Measurements from ENCODE around the gene JADE3. TPM values are rescaled to one million over a fixed set of nuclear protein-coding genes. Genes with fewer than 3 reads are reported as not detected.

The JADE3 gene
- total and polyA plus RNA-seq, 8 donors = 2.7 to 11.9 (median 9.1) TPM

DNA sequence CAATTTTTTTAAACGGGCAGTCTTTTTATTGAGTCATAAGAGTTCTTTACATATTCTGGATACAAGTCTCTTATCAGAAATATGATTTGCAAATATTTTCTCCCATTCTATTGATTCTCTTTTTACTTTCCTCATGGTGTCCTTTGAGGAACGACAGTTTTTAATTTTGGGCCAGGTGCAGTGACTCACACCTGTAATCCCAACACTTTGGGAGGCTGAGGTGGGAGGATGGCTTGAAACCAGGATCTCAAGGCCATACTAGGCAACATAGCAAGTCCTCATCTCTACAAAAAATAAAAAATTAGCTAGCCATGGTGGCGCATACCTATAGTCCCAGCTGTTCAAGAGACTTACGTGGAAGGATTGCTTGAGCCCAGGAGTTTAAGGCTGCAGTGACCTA, 99.9 kb downstream of the JADE3 start:
- Histone ChIP-seq H3K4me1 (no peaks in the 10 kb centered on the region), H3K36me3 (no peaks in the 10 kb centered on the region), H3K27ac (no peak overlapping the region), H3K9me3 (no peaks in the 10 kb centered on the region), H3K27me3 (no peaks in the 10 kb centered on the region), H3K4me3 (no peak overlapping the region)
- ATAC-seq (no peak), DNase-seq (no peak), FAIRE-seq (no peak)
- intact Hi-C loops (cut with DNase I) = no loop called here
- TF ChIP-seq, protein P1, sequence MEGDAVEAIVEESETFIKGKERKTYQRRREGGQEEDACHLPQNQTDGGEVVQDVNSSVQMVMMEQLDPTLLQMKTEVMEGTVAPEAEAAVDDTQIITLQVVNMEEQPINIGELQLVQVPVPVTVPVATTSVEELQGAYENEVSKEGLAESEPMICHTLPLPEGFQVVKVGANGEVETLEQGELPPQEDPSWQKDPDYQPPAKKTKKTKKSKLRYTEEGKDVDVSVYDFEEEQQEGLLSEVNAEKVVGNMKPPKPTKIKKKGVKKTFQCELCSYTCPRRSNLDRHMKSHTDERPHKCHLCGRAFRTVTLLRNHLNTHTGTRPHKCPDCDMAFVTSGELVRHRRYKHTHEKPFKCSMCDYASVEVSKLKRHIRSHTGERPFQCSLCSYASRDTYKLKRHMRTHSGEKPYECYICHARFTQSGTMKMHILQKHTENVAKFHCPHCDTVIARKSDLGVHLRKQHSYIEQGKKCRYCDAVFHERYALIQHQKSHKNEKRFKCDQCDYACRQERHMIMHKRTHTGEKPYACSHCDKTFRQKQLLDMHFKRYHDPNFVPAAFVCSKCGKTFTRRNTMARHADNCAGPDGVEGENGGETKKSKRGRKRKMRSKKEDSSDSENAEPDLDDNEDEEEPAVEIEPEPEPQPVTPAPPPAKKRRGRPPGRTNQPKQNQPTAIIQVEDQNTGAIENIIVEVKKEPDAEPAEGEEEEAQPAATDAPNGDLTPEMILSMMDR (IDR thresholded peaks at IDR 0.05) = no peak
- WGBS, 2 donors = 85 to 93% methylated on average over 4 of the region's 4 CpGs

DNA sequence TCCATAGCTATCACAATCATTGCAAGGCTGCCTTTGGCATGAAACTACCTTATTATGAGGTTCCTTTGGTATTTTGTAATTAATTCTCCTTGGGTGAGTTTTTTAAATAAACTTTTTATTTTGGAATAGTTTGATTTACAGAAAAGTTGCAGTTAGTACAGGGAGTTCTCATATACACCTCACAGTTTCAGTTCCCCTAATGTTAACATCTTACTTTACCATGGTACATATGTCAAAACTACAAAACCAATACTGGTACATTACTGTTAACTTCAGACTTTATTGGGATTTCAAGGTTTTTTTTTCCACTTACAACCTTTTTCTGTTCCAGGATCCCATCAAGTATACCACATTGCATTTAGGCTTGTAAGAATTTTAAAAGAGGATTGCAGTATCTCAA, 114.0 kb downstream of the JADE3 start:
- Histone ChIP-seq H3K27ac (no peak overlapping the region), H3K4me3 (no peak overlapping the region), H3K27me3 (no peaks in the 10 kb centered on the region), H3K4me1 (no peaks in the 10 kb centered on the region), H3K9me3 (no peaks in the 10 kb centered on the region), H3K36me3 (no peaks in the 10 kb centered on the region)
- no peak for FAIRE-seq
- intact Hi-C loops (cut with DNase I) = no loop called here
- TF ChIP-seq, protein P1 (IDR thresholded peaks at IDR 0.05) = no peak
- no peak for ATAC-seq
- DNase-seq = no peak

- Histone ChIP-seq H3K4me3 (no peak overlapping the region), H3K27me3 (no peaks in the 10 kb centered on the region), H3K27ac (no peak overlapping the region), H3K36me3 (peaks cover 0 to 5% (median 0%) of the 10 kb centered on the region in 3 donors), H3K9me3 (no peaks in the 10 kb centered on the region), H3K4me1 (no peaks in the 10 kb centered on the region)
- TF ChIP-seq, protein P1 (IDR thresholded peaks at IDR 0.05) = peak; percentile 25 to 54 (median 46)
- peak; percentile 98 for FAIRE-seq
- intact Hi-C loops (cut with DNase I) = no loop called here
- ATAC-seq = peak in 3 of 4 donors; percentile 57 to 65 (median 64)
- no peak for DNase-seq
These were observed 118.1 kb downstream of the JADE3 start for GRCh38 chrX:47030339-47030738.

DNA sequence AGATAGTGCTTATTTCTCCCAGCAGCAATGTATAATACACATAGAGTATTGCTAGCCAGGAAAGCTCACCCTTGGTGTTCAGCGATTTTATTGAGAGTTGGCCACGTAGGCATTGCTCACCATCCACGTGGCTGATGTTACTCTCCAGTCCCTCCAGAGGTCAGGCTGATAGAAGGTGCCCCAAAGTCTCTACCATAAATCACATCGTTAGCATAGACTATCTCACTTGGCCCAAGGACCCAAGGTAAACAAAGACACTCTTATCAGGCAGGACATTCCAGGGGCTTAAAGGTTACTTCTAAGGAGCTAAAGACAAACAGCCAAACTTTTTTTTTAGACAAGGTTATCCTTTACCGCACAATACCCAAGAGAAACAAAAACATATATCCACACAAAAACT, 135.8 kb downstream of the JADE3 start:
- WGBS, 2 donors = 27 to 32% methylated on average over 5 of the region's 5 CpGs
- no peak for DNase-seq
- Histone ChIP-seq H3K27ac (no peak overlapping the region), H3K36me3 (no peaks in the 10 kb centered on the region), H3K9me3 (no peaks in the 10 kb centered on the region), H3K27me3 (no peaks in the 10 kb centered on the region), H3K4me3 (no peak overlapping the region), H3K4me1 (no peaks in the 10 kb centered on the region)
- TF ChIP-seq, protein P1 (IDR thresholded peaks at IDR 0.05) = no peak
- peak; percentile 24 to 78 (median 70) for ATAC-seq
- no peak for FAIRE-seq
- intact Hi-C loops (cut with DNase I) = no loop called here

DNA sequence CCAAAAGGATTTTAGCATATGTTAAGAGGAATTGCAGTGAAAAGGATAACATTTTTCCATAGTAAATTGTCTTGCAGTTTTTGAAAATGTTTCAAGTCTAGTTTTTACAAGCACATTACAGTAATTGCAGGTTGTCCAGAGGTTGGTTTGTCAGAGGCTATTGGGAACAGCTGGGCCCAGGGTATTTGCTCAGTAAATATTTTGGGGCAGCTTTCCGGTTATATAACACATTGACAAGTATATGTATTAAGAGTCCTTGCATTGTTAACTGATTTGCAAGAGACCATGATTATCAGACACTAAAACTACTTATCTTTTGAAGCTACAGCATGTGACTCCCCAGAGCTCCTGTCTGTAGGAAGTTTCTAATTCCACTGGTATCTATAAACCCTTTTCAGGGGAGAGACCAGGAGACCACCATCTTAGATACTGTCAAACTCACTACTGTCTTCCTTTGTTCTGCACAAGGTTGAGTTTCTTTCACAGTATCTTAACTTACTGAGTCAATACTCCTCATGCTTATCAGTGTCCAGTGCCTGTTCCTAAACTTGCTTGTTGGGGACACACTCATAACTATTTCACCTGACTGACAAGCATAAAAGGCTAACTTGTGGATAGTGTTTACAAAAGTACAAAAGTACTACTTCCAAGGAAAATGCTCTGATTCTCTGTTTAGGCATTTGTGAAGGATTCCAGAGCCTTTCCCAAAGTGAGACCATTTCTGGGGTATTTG, 147.1 kb downstream of the JADE3 start:
- intact Hi-C loops (cut with DNase I) = no loop called here
- Histone ChIP-seq H3K9me3 (no peaks in the 10 kb centered on the region), H3K4me1 (peaks cover 0 to 8% (median 0%) of the 10 kb centered on the region in 3 donors), H3K4me3 (no peak overlapping the region), H3K27me3 (no peaks in the 10 kb centered on the region), H3K36me3 (peaks cover 0 to 3% (median 0%) of the 10 kb centered on the region in 3 donors), H3K27ac (no peak overlapping the region)
- no peak for FAIRE-seq
- ATAC-seq = peak in 2 of 4 donors; percentile 34 to 65
- no peak for DNase-seq
- TF ChIP-seq, protein P1 (IDR thresholded peaks at IDR 0.05) = no peak
- 21 to 30% methylated on average over 1 of the region's 1 CpG for WGBS, 2 donors
